ENCODE measurements around the gene PLEK.

GRCh38 chr2:68384485-68385107 is 19.5 kb downstream of the PLEK start:
- no peak for TF ChIP-seq CTCF (IDR thresholded peaks at IDR 0.05)
- TF ChIP-seq POLR2A (IDR thresholded peaks at IDR 0.05) = no peak
